ENCODE measurements around the gene KDM5D.

DNA sequence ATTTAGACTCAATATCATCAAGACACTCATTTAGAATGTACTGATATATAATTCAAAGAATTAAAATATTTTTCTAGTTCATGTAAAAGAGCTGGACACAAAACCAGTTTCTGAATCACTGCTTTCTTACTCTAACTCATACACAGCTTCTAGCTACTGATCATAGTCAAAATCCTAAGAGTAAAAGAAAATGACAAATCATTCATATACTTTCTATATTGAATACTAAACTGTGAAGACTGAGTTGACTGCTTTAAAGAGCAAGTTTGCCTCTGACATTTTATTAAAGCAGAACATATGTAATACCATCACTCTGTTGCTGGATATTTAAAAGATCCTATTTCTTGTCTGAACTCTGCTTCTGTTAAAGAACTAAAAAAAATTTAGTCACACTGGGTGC lies 2.4 kb downstream of the KDM5D start:
- TF ChIP-seq POLR2A (IDR thresholded peaks at IDR 0.05) = no peak
- TF ChIP-seq, protein P1, sequence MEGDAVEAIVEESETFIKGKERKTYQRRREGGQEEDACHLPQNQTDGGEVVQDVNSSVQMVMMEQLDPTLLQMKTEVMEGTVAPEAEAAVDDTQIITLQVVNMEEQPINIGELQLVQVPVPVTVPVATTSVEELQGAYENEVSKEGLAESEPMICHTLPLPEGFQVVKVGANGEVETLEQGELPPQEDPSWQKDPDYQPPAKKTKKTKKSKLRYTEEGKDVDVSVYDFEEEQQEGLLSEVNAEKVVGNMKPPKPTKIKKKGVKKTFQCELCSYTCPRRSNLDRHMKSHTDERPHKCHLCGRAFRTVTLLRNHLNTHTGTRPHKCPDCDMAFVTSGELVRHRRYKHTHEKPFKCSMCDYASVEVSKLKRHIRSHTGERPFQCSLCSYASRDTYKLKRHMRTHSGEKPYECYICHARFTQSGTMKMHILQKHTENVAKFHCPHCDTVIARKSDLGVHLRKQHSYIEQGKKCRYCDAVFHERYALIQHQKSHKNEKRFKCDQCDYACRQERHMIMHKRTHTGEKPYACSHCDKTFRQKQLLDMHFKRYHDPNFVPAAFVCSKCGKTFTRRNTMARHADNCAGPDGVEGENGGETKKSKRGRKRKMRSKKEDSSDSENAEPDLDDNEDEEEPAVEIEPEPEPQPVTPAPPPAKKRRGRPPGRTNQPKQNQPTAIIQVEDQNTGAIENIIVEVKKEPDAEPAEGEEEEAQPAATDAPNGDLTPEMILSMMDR (IDR thresholded peaks at IDR 0.05) = no peak
